ENCODE data around the gene MYF6.

MYF6 gene

DNA sequence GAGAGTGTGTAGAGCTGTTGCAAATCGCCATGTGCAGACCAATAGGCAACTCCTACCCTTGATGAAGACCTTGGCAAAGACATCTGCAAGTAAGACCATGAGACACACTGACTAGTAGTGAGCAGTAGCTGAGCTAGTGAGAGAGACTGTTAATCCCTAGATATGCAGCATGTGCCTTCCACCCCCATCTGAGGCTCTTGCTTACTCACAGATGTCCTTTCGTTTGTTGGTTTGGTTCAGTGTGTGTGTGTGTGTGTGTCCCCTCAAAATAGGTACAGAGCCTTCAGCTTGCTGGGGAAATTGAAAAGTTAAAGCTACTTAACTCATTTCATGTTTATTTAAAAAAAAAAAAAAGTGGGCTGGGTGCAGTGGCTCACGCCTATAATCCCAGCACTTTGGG lies 46.8 kb downstream of the MYF6 start:
- no peak for DNase-seq (ENCODE audit: low read depth in 1 of 2, low spot score in 1 of 2)

DNA sequence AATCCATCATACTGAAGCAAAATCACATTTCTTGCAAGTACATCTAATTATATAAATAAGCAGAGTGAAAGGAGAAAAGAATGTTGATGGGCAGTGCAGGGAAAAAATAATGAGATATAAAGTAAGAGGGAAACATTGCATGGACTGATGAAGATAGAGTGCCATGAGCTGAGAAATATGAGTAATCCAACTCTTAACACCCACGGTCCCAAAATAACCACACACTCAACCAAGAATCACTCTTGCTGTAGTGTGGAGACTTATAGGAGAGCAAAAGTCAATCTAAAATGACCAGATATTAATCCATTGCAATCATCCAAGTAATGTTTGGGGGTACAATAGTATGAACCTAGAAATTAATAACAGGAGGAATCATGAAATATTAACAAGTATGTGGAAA lies 49.4 kb downstream of the MYF6 start:
- DNase-seq (ENCODE audit: low read depth in 1 of 2, low spot score in 1 of 2): no peak

Data from activated T-helper 1 cell treated with anti-CD3 and anti-CD28 coated beads, Interleukin-2, amount 50 U/mL, for 16 hours (primary cell).